Osteocyte (in vitro differentiated cells): Measurements from ENCODE around the gene FECH. TPM values are rescaled to one million over a fixed set of nuclear protein-coding genes. Genes with fewer than 3 reads are reported as not detected.

Experiments used
- DNase-seq: peaks from one replicate; pipeline ENCODE4 v3.0.0; 2021; ENCODE audit warnings: mixed read lengths; ENCODE audit not compliant: unreplicated experiment; ENCODE audit errors: extremely low spot score
- H3K27ac Mint-ChIP-seq: one replicate; pipeline ENCODE4 v1.8.0; 2021; ENCODE audit warnings: mild to moderate bottlenecking, mixed read lengths; ENCODE audit not compliant: unreplicated experiment
- H3K27me3 Mint-ChIP-seq: one replicate; pipeline ENCODE4 v1.8.0; 2021; ENCODE audit warnings: mixed read lengths; ENCODE audit not compliant: unreplicated experiment
- H3K36me3 Mint-ChIP-seq: one replicate; pipeline ENCODE4 v1.8.0; 2021; ENCODE audit warnings: mixed read lengths; ENCODE audit not compliant: unreplicated experiment
- H3K4me1 Mint-ChIP-seq: one replicate; pipeline ENCODE4 v1.8.0; 2021; ENCODE audit warnings: mixed read lengths; ENCODE audit not compliant: unreplicated experiment
- H3K4me3 Mint-ChIP-seq: one replicate; pipeline ENCODE4 v1.8.0; 2021; ENCODE audit warnings: mild to moderate bottlenecking, moderate library complexity, mixed read lengths; ENCODE audit not compliant: unreplicated experiment
- H3K9me3 Mint-ChIP-seq: one replicate; pipeline ENCODE4 v1.8.0; 2021; ENCODE audit warnings: mixed read lengths; ENCODE audit not compliant: unreplicated experiment
- CTCF ChIP-seq: fragments of 200-600 bp; sonication (generic); IDR thresholded peaks from 2 replicates; pipeline ENCODE4 v1.5.0; 2021; ENCODE audit warnings: antibody characterized with exemption, mild to moderate bottlenecking, moderate library complexity
- total RNA-seq: library from RNA; stranded (reverse); gene quantifications from 2 replicates; pipeline ENCODE4 v1.2.1, GENCODE V29; 2021

FECH gene
- total RNA-seq, 1 donor from 2014 or later: 31.8 TPM

DNA sequence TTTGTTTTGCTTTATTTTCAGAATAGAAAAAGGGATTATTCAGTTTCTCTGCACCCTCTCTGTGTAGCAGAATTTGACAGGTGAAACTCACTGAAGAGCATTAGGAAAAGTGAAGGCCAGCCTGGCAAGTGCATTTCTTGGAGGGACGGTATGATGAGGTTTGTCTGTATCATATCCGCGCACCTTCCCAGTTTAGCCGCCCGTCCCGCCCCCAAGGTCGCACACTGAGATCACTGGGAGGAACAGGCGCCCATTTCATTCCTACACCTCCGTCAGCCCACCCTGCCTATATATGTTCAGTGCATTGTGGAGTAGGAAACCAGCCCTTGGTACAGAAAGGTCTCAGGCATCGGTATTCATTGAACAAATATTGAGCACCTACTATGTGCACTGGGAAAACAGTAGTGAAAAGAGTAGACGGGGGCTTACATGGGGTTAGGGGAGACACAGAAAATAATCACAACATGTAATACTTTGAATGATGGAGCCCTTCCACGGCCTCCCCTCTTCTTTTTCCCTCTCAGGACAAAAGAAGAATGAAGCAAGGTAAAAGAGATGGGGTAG is 678 bp upstream of the FECH start:
- Mint-ChIP-seq H3K27me3 (no peaks in the 10 kb centered on the region), H3K27ac (peak overlapping the region; percentile 85)

GRCh38 chr18:57585855-57586250 is 649 bp downstream of the FECH start:
- Mint-ChIP-seq H3K27ac (peak overlapping the region; percentile 74), H3K36me3 (peaks cover 4% of the 10 kb centered on the region), H3K27me3 (no peaks in the 10 kb centered on the region), H3K4me3 (peak overlapping the region; percentile 81), H3K9me3 (no peaks in the 10 kb centered on the region), H3K4me1 (peaks cover 17% of the 10 kb centered on the region)
- DNase-seq: no peak
- TF ChIP-seq CTCF: no peak

More for the DNA sequence above, 678 bp upstream of the FECH start:
- Mint-ChIP-seq H3K4me3 (peak overlapping the region; percentile 72), H3K9me3 (no peaks in the 10 kb centered on the region), H3K4me1 (peaks cover 17% of the 10 kb centered on the region), H3K36me3 (peaks cover 9% of the 10 kb centered on the region)
- no peak for TF ChIP-seq CTCF
- no peak for DNase-seq

DNA sequence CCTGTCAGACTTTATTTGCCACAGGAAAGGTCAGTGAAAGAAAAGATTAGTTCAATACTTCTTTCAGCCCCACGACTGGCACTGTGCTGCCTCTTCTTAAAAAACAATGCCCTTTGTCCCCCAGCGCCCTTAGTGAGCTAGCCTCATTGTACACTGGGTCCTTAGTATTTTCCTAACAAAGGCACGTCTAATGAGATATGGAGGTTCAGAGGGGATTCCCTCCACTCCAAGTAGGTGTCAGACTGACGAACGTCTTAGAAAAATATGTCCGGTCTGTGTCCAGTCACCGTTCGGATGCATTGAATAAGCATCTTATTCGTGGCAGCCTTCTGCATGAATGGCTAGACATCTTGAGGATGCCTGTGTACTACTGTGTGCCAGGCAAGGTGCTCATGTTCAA is 1.1 kb downstream of the FECH start:
- peaks cover 4% of the 10 kb centered on the region for H3K36me3 Mint-ChIP-seq
- peak overlapping the region; percentile 81 for H3K4me3 Mint-ChIP-seq
- H3K4me1 Mint-ChIP-seq: peaks cover 17% of the 10 kb centered on the region
- no peaks in the 10 kb centered on the region for H3K27me3 Mint-ChIP-seq
- DNase-seq: no peak
- no peak for TF ChIP-seq CTCF
- H3K27ac Mint-ChIP-seq: peak overlapping the region; percentile 74
- no peaks in the 10 kb centered on the region for H3K9me3 Mint-ChIP-seq

DNA sequence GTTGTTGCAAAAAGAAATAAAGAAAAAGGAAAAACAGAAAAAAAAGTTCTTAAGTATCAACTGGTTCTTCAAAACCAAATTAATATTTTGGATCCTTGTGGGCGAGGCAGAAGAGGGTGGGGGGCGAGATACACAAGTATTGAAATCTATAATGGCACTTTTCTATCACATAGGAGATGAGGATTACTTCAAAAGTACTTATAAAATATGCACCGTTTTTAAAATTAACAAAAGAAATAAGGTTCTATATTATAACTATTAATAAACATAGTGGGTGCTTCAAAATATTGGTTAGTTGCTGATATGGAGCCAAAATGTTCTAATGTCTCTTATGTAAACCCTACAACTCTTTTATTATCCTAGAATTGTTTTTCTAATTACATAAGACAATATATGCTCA is 2.1 kb downstream of the FECH start:
- DNase-seq: no peak
- H3K4me1 Mint-ChIP-seq: peaks cover 17% of the 10 kb centered on the region
- H3K27ac Mint-ChIP-seq: no peak overlapping the region
- H3K9me3 Mint-ChIP-seq: no peaks in the 10 kb centered on the region
- H3K27me3 Mint-ChIP-seq: no peaks in the 10 kb centered on the region
- peak overlapping the region; percentile 81 for H3K4me3 Mint-ChIP-seq
- H3K36me3 Mint-ChIP-seq: peaks cover 8% of the 10 kb centered on the region
- TF ChIP-seq CTCF: no peak

DNA sequence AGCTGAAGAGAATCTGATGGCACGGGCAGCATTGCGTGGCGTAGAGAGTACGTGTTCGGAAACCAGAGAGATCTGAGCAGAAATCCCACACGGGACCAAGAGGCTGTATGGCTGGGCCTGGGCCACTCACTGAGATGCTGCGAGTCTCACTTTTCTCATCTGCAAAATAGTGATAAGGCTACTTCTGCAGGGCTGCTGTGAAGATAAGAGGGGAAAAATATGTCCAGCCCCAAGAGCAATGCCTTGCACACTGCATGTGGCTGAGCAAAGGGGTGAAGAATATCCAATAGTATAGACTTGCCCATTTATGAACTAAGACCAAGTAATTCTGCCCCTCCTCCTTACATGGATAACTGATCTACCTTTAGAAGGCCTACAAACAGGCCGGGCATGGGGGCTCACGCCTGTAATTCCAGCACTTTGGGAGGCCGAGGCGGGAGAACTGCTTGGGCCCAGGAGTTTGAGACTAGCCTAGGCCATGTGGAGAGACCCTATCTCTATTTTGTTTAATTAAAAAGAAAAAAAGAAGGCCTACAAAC is 3.1 kb downstream of the FECH start:
- Mint-ChIP-seq H3K27me3 (no peaks in the 10 kb centered on the region), H3K9me3 (no peaks in the 10 kb centered on the region), H3K4me3 (no peak overlapping the region), H3K4me1 (peaks cover 17% of the 10 kb centered on the region), H3K27ac (no peak overlapping the region), H3K36me3 (peaks cover 9% of the 10 kb centered on the region)
- no peak for DNase-seq
- TF ChIP-seq CTCF: no peak
